PC-3 (cell line): ENCODE data around the gene KCNJ6.

Source experiments
- CTCF ChIP-seq: fragments of 300-600 bp; sonication (generic); conservative IDR thresholded peaks from 2 replicates; pipeline ENCODE4 v1.5.1; 2017; ENCODE audit warnings: antibody characterized with exemption, low read depth, mild to moderate bottlenecking, low read length
- EZH2 ChIP-seq: fragments of 300-600 bp; sonication (generic); IDR thresholded peaks from one replicate; pipeline ENCODE4 v1.6.1; 2017; ENCODE audit warnings: antibody characterized with exemption, mild to moderate bottlenecking, low read length; ENCODE audit not compliant: unreplicated experiment

GRCh38 chr21:37905291-37905690, 11.0 kb downstream of the KCNJ6 start:
- TF ChIP-seq CTCF (no peak), EZH2 (no peak)
